NCI-H510A (cell line): ENCODE data around the gene SIPA1L3.
A peak's percentile ranks its signal among the peaks of the same experiment; 100 is the strongest.

Source experiments
- DNase-seq: peaks from one replicate; lab custom pipeline; 2025; lab: John Stamatoyannopoulos, UW

The SIPA1L3 gene

GRCh38 chr19:38114651-38115050, 207.6 kb downstream of the SIPA1L3 start:
- no peak for DNase-seq

GRCh38 chr19:38115271-38115802, 208.3 kb downstream of the SIPA1L3 start:
- no peak for DNase-seq

GRCh38 chr19:38118176-38118575, 211.2 kb downstream of the SIPA1L3 start:
- DNase-seq, result no peak

- DNase-seq, result no peak
These were observed 213.5 kb downstream of the SIPA1L3 start for GRCh38 chr19:38120471-38121025.

GRCh38 chr19:38122402-38123093, 215.5 kb downstream of the SIPA1L3 start:
- no peak for DNase-seq

GRCh38 chr19:38125238-38125637, 218.2 kb downstream of the SIPA1L3 start:
- no peak for DNase-seq

GRCh38 chr19:38130399-38130798, 223.4 kb downstream of the SIPA1L3 start:
- DNase-seq, result no peak

- no peak for DNase-seq
These were observed 225.8 kb downstream of the SIPA1L3 start for GRCh38 chr19:38132781-38133180.

- no peak for DNase-seq
These were observed 226.3 kb downstream of the SIPA1L3 start for GRCh38 chr19:38133319-38133718.

- no peak for DNase-seq
These were observed 227.6 kb downstream of the SIPA1L3 start for GRCh38 chr19:38134540-38135149.

- DNase-seq, result no peak
These were observed 228.4 kb downstream of the SIPA1L3 start for GRCh38 chr19:38135150-38135998.

GRCh38 chr19:38139122-38139521, 232.1 kb downstream of the SIPA1L3 start:
- peak; percentile 50 for DNase-seq

GRCh38 chr19:38141108-38141507, 234.1 kb downstream of the SIPA1L3 start:
- no peak for DNase-seq

- peak; percentile 19 for DNase-seq
These were observed 235.4 kb downstream of the SIPA1L3 start for GRCh38 chr19:38142176-38143035.

- DNase-seq, result no peak
These were observed 236.8 kb downstream of the SIPA1L3 start for GRCh38 chr19:38143847-38144246.

GRCh38 chr19:38144667-38145066, 237.7 kb downstream of the SIPA1L3 start:
- DNase-seq, result no peak

GRCh38 chr19:38145623-38146022, 238.6 kb downstream of the SIPA1L3 start:
- no peak for DNase-seq

- no peak for DNase-seq
These were observed 241.3 kb downstream of the SIPA1L3 start for GRCh38 chr19:38148337-38148736.

- DNase-seq, result no peak
These were observed 242.7 kb downstream of the SIPA1L3 start for GRCh38 chr19:38149661-38150061.

GRCh38 chr19:38151242-38151641, 244.2 kb downstream of the SIPA1L3 start:
- no peak for DNase-seq
